ENCODE results near the gene MATR3. TPM values are rescaled to one million over a fixed set of nuclear protein-coding genes. Genes with fewer than 3 reads are reported as not detected.
"Not testable (repeated sequence)": the region's sequence is repeated elsewhere in the genome, so short reads cannot be mapped to it uniquely, and the experiment has no call there.

Gene MATR3
- total and polyA plus RNA-seq, 4 donors: 104 to 194 (median 173) TPM

DNA sequence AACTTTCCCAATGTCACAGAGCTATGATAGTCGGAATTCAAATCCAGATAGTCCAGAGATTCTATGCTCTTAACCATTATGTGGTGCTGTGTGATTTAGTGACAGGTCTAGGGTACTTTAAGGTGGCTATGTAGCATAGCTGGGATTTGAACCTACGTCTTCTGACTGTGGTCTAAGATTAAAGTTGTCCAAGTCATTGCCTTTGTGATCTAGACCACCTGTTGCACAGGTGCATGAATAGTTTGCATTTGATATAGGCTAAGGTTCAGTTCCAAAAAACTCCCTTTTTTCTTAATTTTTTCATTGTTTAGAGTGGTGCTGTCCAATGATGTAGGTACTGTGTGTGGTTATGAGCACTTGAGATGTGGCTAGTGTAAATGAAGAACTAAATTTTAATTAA, 50.6 kb downstream of the MATR3 start:
- H3K4me3 ChIP-seq (ENCODE audit: low read length in 2 of 2): no peak overlapping the region
- intact Hi-C loops (cut with DNase I): loop anchor here (5.0 to 10.0 kb wide), 3 partner anchors 47 to 769 kb away; partner anchors contain the start of genes HSPA9 (in 1 of the 2) and MATR3 (in 1 of the 2)
- no peak overlapping the region for H3K27ac ChIP-seq (ENCODE audit: low read depth in 1 of 2, low read length in 2 of 2)
- H3K27me3 ChIP-seq (ENCODE audit: control insufficient read depth in 1 of 2, insufficient read depth in 2 of 2, low read length in 1 of 2): no peaks in the 10 kb centered on the region
- H3K9me3 ChIP-seq (ENCODE audit: control insufficient read depth, low read length): no peaks in the 10 kb centered on the region
- ATAC-seq (ENCODE audit: low FRiP score): no peak
- WGBS, 2 donors: 81 to 82% methylated on average over 2 of the region's 2 CpGs
- H3K36me3 ChIP-seq (ENCODE audit: control insufficient read depth in 1 of 2, insufficient read depth in 2 of 2, low read length in 1 of 2): no peaks in the 10 kb centered on the region
- H3K4me1 ChIP-seq (ENCODE audit: control insufficient read depth in 1 of 2, insufficient read depth in 2 of 2, low read length in 2 of 2): no peaks in the 10 kb centered on the region
- DNase-seq: no peak

DNA sequence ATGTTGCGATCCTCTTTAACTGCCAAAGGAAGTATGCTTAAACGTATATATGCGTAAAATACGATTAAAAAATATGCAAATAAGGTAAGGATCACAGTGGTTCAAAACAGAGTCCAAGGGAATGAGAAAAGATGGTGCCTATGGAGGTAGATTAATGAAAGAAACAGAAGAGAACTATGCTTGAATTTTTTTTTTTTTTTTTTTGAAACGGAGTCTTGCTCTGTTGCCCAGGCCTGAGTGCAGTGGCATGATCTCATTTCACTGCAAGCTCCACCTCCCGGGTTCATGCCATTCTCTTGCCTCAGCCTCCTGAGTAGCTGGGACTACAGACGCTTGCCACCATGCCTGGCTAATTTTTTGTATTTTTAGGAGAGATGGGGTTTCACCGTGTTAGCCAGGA, 51.9 kb downstream of the MATR3 start:
- not testable (repeated sequence) for H3K4me3 ChIP-seq (ENCODE audit: low read length in 2 of 2); DNase-seq; H3K9me3 ChIP-seq (ENCODE audit: control insufficient read depth, low read length); H3K27me3 ChIP-seq (ENCODE audit: control insufficient read depth in 1 of 2, insufficient read depth in 2 of 2, low read length in 1 of 2); ATAC-seq (ENCODE audit: low FRiP score); H3K4me1 ChIP-seq (ENCODE audit: control insufficient read depth in 1 of 2, insufficient read depth in 2 of 2, low read length in 2 of 2); H3K36me3 ChIP-seq (ENCODE audit: control insufficient read depth in 1 of 2, insufficient read depth in 2 of 2, low read length in 1 of 2); H3K27ac ChIP-seq (ENCODE audit: low read depth in 1 of 2, low read length in 2 of 2)
- 88 to 94% methylated on average over 8 of the region's 8 CpGs for WGBS, 2 donors
- intact Hi-C loops (cut with DNase I): loop anchor here in 1 of 2 donors (10.0 kb wide), 1 partner anchor 771 kb away; the partner anchor contains the start of gene HSPA9

DNA sequence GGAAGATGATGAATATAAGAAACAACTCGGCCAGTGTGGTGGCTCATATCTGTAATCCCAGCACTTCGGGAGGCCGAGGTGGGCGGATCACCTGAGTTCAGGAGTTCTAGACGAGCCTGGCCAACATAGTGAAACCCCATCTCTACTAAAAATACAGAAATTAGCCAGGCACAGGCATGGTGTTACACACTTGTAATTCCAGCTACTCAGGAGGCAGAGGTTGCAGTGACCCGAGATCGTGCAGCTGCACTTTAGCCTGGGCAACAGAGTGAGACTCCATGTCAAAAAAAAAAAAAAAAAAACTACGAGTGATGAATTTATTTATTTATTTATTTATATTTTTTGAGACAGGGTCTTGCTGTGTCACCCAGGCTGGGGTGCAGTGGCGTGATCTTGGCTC, 54.3 kb downstream of the MATR3 start:
- ATAC-seq (ENCODE audit: low FRiP score); H3K4me3 ChIP-seq (ENCODE audit: low read length in 2 of 2); H3K36me3 ChIP-seq (ENCODE audit: control insufficient read depth in 1 of 2, insufficient read depth in 2 of 2, low read length in 1 of 2); H3K27me3 ChIP-seq (ENCODE audit: control insufficient read depth in 1 of 2, insufficient read depth in 2 of 2, low read length in 1 of 2); H3K4me1 ChIP-seq (ENCODE audit: control insufficient read depth in 1 of 2, insufficient read depth in 2 of 2, low read length in 2 of 2); DNase-seq; H3K9me3 ChIP-seq (ENCODE audit: control insufficient read depth, low read length); H3K27ac ChIP-seq (ENCODE audit: low read depth in 1 of 2, low read length in 2 of 2): not testable (repeated sequence)
- WGBS, 2 donors: 91 to 93% methylated on average over 9 of the region's 9 CpGs
- intact Hi-C loops (cut with DNase I): loop anchor here in 1 of 2 donors (10.0 kb wide), 1 partner anchor 773 kb away; the partner anchor contains the start of gene HSPA9

DNA sequence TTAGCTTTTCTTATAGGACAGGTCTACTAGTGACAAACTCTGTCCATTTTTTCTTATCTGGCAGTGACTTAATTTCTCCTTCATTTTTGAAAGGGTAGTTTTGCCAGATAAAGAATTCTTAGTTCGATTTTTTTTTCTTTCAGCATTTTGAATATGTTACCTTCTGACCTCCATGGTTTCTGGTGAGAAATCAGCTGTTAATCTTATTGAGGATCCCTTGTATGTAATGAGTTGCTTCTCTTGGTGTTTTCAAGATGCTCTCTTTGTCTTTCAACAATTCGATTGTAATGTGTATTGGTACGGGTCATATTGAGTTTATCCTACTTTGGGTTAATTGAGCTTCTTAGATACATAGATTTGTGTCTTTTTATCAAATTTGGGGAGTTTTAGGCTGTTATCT, 60.6 kb downstream of the MATR3 start:
- intact Hi-C loops (cut with DNase I): no loop called here
- no peaks in the 10 kb centered on the region for H3K4me1 ChIP-seq (ENCODE audit: control insufficient read depth in 1 of 2, insufficient read depth in 2 of 2, low read length in 2 of 2)
- DNase-seq (no peak), ATAC-seq (ENCODE audit: low FRiP score) (no peak)
- no peaks in the 10 kb centered on the region for H3K36me3 ChIP-seq (ENCODE audit: control insufficient read depth in 1 of 2, insufficient read depth in 2 of 2, low read length in 1 of 2)
- H3K9me3 ChIP-seq (ENCODE audit: control insufficient read depth, low read length): no peaks in the 10 kb centered on the region
- H3K27me3 ChIP-seq (ENCODE audit: control insufficient read depth in 1 of 2, insufficient read depth in 2 of 2, low read length in 1 of 2): no peaks in the 10 kb centered on the region
- H3K4me3 ChIP-seq (ENCODE audit: low read length in 2 of 2): no peak overlapping the region
- WGBS, 2 donors: 92 to 95% methylated on average over 3 of the region's 3 CpGs
- no peak overlapping the region for H3K27ac ChIP-seq (ENCODE audit: low read depth in 1 of 2, low read length in 2 of 2)

DNA sequence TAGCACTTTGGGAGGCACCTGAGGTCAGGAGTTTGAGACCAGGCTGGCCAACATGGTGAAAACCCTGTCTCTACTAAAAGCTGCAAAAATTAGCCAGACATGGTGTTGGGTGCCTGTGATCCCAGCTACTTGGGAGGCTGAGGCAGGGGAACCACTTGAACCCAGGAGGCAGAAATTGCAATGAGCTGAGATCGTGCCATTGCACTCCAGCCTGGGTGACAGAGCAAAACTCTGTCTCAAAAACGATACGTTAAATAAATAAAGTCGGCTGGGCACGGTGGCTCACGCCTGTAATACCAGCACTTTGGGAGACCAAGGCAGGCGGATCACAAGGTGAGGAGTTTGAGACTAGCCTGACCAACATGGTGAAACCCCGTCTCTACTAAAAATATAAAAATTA, 62.4 kb downstream of the MATR3 start:
- H3K27ac ChIP-seq (ENCODE audit: low read depth in 1 of 2, low read length in 2 of 2); H3K9me3 ChIP-seq (ENCODE audit: control insufficient read depth, low read length); DNase-seq; H3K36me3 ChIP-seq (ENCODE audit: control insufficient read depth in 1 of 2, insufficient read depth in 2 of 2, low read length in 1 of 2); ATAC-seq (ENCODE audit: low FRiP score); H3K27me3 ChIP-seq (ENCODE audit: control insufficient read depth in 1 of 2, insufficient read depth in 2 of 2, low read length in 1 of 2); H3K4me1 ChIP-seq (ENCODE audit: control insufficient read depth in 1 of 2, insufficient read depth in 2 of 2, low read length in 2 of 2); intact Hi-C loops (cut with DNase I); H3K4me3 ChIP-seq (ENCODE audit: low read length in 2 of 2): not testable (repeated sequence)
- WGBS, 2 donors: 90 to 91% methylated on average over 8 of the region's 8 CpGs

DNA sequence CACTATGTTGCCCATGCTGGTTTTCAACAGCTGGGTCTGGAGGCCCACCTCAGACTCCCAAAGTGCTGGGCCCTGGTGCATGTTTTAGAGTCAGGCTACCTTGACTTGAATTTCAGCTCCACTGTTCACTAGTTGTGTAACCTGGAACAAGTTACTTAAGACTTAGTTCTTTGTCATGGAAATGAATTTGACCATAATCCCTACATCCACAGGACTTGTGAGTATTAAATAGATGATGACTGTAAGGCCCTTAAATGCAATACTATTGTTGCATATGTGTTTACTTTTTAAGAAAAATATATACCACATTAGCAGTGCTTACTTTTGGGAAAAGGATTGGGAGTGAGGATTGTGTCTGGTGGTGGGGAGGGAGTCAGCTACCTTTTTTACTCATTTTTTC, 64.5 kb downstream of the MATR3 start:
- H3K27me3 ChIP-seq (ENCODE audit: control insufficient read depth in 1 of 2, insufficient read depth in 2 of 2, low read length in 1 of 2): no peaks in the 10 kb centered on the region
- no peak overlapping the region for H3K27ac ChIP-seq (ENCODE audit: low read depth in 1 of 2, low read length in 2 of 2)
- intact Hi-C loops (cut with DNase I): no loop called here
- H3K36me3 ChIP-seq (ENCODE audit: control insufficient read depth in 1 of 2, insufficient read depth in 2 of 2, low read length in 1 of 2): no peaks in the 10 kb centered on the region
- H3K4me3 ChIP-seq (ENCODE audit: low read length in 2 of 2): no peak overlapping the region
- ATAC-seq (ENCODE audit: low FRiP score) (no peak), DNase-seq (no peak)
- no peaks in the 10 kb centered on the region for H3K4me1 ChIP-seq (ENCODE audit: control insufficient read depth in 1 of 2, insufficient read depth in 2 of 2, low read length in 2 of 2)
- H3K9me3 ChIP-seq (ENCODE audit: control insufficient read depth, low read length): no peaks in the 10 kb centered on the region

DNA sequence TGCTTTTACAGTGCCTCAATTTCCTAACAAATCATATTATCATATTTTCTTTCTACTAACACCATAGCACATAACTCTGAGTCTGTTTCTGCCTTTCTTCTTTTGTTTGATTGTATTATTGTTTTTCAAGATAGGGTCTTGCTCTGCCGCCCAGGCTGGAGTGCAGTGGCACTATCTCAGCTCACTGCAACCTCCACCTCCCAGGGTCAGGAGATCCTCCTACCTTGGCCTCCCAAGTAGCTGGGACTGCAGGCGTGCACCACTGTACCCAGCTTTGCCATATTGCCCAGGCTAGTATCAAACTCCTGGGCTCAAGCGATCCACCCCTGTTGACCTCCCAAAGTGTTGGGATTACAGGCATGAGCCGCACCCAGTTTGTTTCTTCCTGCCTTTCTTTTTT, 66.8 kb downstream of the MATR3 start:
- Histone ChIP-seq H3K27me3 (ENCODE audit: control insufficient read depth in 1 of 2, insufficient read depth in 2 of 2, low read length in 1 of 2) (no peaks in the 10 kb centered on the region), H3K27ac (ENCODE audit: low read depth in 1 of 2, low read length in 2 of 2) (no peak overlapping the region), H3K9me3 (ENCODE audit: control insufficient read depth, low read length) (no peaks in the 10 kb centered on the region), H3K4me3 (ENCODE audit: low read length in 2 of 2) (no peak overlapping the region), H3K4me1 (ENCODE audit: control insufficient read depth in 1 of 2, insufficient read depth in 2 of 2, low read length in 2 of 2) (no peaks in the 10 kb centered on the region), H3K36me3 (ENCODE audit: control insufficient read depth in 1 of 2, insufficient read depth in 2 of 2, low read length in 1 of 2) (peaks cover 0 to 3% of the 10 kb centered on the region in 2 donors)
- intact Hi-C loops (cut with DNase I): no loop called here
- DNase-seq (no peak), ATAC-seq (ENCODE audit: low FRiP score) (no peak)
- 93 to 95% methylated on average over 4 of the region's 4 CpGs for WGBS, 2 donors

DNA sequence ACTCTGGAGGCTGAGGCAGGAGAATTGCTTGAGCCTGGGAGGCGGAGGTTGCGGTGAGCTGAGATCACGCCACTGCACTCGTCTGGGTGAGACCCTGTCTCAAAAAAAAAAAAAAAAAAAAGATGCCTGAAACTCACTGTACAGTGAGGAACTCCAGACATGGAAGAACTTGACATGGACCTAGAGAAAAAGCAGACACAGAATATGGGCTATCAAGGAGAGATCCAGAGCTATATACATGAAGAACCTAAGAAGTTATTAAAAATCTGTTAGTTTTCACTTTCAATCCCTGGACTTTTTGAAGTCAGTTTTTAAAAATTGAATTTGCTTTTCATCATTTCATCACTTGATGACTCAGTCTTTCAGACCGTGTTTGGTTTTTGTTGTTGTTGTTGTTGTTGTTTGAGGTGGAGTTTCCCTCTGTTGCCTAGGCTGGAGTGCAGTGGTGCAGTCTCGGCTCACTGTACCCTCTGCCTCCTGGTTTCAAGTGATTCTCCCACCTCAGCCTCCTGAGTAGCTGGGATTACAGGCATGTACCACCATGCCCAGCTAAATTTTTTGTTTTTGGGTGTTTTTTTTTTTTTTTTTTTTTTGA, 68.4 kb downstream of the MATR3 start:
- 74 to 78% methylated on average over 6 of the region's 6 CpGs for WGBS, 2 donors
- H3K36me3 ChIP-seq (ENCODE audit: control insufficient read depth in 1 of 2, insufficient read depth in 2 of 2, low read length in 1 of 2): peaks cover 4 to 5% of the 10 kb centered on the region in 2 donors
- intact Hi-C loops (cut with DNase I): no loop called here

DNA sequence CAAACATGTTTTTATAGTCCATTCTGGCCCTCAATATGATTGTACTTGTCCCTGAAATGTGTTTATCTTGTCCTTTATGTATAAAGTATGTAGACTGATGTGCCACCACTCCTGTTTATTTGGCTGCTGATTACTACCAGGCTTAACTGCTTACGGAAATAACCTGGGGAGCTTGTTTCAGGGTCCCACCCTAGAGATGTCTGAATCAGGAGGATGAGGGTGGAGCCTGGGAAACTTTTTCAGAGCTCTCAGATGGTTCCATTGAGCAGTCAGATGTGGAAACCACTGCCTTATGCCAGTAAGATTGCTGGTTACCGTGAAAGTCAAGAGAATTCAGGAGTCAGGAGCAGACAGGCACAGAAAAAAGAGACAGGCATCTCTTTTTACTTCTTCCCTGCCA, 70.4 kb downstream of the MATR3 start:
- intact Hi-C loops (cut with DNase I): no loop called here
- H3K27ac ChIP-seq (ENCODE audit: low read depth in 1 of 2, low read length in 2 of 2): no peak overlapping the region
- 92 to 94% methylated on average over 2 of the region's 2 CpGs for WGBS, 2 donors
- H3K4me1 ChIP-seq (ENCODE audit: control insufficient read depth in 1 of 2, insufficient read depth in 2 of 2, low read length in 2 of 2): no peaks in the 10 kb centered on the region
- H3K36me3 ChIP-seq (ENCODE audit: control insufficient read depth in 1 of 2, insufficient read depth in 2 of 2, low read length in 1 of 2): peaks cover 4 to 5% of the 10 kb centered on the region in 2 donors
- H3K27me3 ChIP-seq (ENCODE audit: control insufficient read depth in 1 of 2, insufficient read depth in 2 of 2, low read length in 1 of 2): no peaks in the 10 kb centered on the region
- no peak overlapping the region for H3K4me3 ChIP-seq (ENCODE audit: low read length in 2 of 2)
- DNase-seq (no peak), ATAC-seq (ENCODE audit: low FRiP score) (no peak)
- H3K9me3 ChIP-seq (ENCODE audit: control insufficient read depth, low read length): no peaks in the 10 kb centered on the region

More for the DNA sequence above, 68.4 kb downstream of the MATR3 start:
- H3K27me3 ChIP-seq (ENCODE audit: control insufficient read depth in 1 of 2, insufficient read depth in 2 of 2, low read length in 1 of 2): no peaks in the 10 kb centered on the region
- H3K4me1 ChIP-seq (ENCODE audit: control insufficient read depth in 1 of 2, insufficient read depth in 2 of 2, low read length in 2 of 2): no peaks in the 10 kb centered on the region
- no peak overlapping the region for H3K4me3 ChIP-seq (ENCODE audit: low read length in 2 of 2)
- DNase-seq: no peak
- no peaks in the 10 kb centered on the region for H3K9me3 ChIP-seq (ENCODE audit: control insufficient read depth, low read length)
- H3K27ac ChIP-seq (ENCODE audit: low read depth in 1 of 2, low read length in 2 of 2): no peak overlapping the region
- ATAC-seq (ENCODE audit: low FRiP score): no peak

Measured in aorta (tissue), 5 donors.